ENCODE results near the gene MLIP.

The MLIP gene

DNA sequence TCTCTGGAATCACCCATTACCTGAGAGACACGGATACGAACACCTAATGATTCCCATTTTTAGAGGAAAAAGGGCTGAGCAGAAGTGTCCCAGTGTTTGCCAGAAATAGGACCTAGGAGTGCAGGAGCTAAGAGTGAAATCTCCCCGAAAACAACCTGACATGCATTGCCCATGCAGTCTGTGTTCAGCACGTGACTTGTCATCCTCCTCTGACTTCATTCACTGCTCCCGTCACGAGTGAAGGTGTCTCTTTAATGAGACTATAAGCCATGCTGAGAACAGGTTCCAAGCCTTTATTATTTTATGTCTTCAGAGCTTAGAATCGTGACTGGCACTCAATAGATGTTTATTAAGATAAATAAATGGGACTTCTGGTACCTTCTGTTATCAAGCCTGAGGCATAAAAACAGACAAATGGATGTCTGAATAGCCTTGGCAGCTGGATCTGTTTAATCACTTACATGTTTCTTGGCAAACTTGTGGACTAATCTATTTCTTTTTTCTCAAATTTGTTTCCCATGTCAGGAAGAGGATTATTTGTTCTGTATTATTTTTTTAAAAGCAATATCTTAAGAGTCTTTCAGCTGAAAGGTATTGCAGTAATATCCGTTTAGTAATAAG is 3.7 kb upstream of the MLIP start:
- no peak overlapping the region for H3K4me3 ChIP-seq (ENCODE audit: low read depth, low read length)
- DNase-seq (ENCODE audit: low read depth), result no peak

DNA sequence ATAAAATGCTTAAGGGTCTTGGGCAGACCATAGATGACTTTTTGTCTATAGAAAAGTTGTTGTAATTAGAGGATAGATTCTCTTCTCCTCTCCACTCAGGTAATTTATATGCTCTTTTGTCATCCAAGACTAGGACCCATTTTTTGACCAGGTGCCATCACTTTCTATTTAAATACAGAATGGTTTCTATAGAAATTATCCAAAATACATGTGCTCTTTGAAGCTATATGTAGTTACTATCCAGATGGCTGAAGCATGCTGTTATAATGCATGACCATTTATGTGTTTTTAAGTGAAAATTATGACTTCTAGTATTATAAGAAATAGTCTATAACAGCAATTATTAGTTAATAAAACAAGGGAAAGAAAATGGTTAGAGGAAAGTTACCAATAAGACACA is 3.0 kb upstream of the MLIP start:
- no peak overlapping the region for H3K4me3 ChIP-seq (ENCODE audit: low read depth, low read length)
- no peak for DNase-seq (ENCODE audit: low read depth)
- TF ChIP-seq MYC (IDR thresholded peaks at IDR 0.05; ENCODE audit: low read depth, low read length) (no peak), POLR2A (IDR thresholded peaks at IDR 0.05; ENCODE audit: extremely low read depth, insufficient read length) (no peak)
- TF ChIP-seq, protein P1, sequence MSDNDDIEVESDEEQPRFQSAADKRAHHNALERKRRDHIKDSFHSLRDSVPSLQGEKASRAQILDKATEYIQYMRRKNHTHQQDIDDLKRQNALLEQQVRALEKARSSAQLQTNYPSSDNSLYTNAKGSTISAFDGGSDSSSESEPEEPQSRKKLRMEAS (IDR thresholded peaks at IDR 0.05; ENCODE audit: low read depth, low read length), result no peak
- TF ChIP-seq, protein P2, sequence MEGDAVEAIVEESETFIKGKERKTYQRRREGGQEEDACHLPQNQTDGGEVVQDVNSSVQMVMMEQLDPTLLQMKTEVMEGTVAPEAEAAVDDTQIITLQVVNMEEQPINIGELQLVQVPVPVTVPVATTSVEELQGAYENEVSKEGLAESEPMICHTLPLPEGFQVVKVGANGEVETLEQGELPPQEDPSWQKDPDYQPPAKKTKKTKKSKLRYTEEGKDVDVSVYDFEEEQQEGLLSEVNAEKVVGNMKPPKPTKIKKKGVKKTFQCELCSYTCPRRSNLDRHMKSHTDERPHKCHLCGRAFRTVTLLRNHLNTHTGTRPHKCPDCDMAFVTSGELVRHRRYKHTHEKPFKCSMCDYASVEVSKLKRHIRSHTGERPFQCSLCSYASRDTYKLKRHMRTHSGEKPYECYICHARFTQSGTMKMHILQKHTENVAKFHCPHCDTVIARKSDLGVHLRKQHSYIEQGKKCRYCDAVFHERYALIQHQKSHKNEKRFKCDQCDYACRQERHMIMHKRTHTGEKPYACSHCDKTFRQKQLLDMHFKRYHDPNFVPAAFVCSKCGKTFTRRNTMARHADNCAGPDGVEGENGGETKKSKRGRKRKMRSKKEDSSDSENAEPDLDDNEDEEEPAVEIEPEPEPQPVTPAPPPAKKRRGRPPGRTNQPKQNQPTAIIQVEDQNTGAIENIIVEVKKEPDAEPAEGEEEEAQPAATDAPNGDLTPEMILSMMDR (IDR thresholded peaks at IDR 0.05; ENCODE audit: low read depth, low read length), result no peak

More for the DNA sequence above, 3.7 kb upstream of the MLIP start:
- TF ChIP-seq, protein P2 (IDR thresholded peaks at IDR 0.05; ENCODE audit: low read depth, low read length), result no peak
- TF ChIP-seq MYC (IDR thresholded peaks at IDR 0.05; ENCODE audit: low read depth, low read length) (no peak), POLR2A (IDR thresholded peaks at IDR 0.05; ENCODE audit: extremely low read depth, insufficient read length) (no peak)
- TF ChIP-seq, protein P1 (IDR thresholded peaks at IDR 0.05; ENCODE audit: low read depth, low read length), result no peak

DNA sequence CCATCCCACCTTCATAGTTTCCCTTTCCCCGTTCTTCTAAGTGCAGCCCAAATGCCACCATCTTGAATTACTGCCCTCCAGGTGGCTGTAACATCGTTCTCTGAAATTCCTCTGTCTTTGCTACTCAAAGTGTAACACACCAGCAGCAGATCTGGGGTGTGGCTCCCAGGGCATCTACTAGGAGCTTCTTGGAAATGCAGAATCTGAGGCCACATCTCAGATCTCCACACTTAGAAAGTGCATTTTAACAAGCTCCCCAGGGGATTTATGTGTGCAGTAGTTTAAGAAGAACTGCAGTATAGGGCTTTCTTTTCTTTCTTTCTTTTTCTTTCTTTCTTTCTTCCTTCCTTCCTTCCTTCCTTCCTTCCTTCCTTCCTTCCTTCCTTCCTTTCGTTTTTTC is 1.7 kb upstream of the MLIP start:
- no peak for TF ChIP-seq MYC (IDR thresholded peaks at IDR 0.05; ENCODE audit: low read depth, low read length)
- TF ChIP-seq POLR2A (IDR thresholded peaks at IDR 0.05; ENCODE audit: extremely low read depth, insufficient read length), result no peak
- TF ChIP-seq, protein P2 (IDR thresholded peaks at IDR 0.05; ENCODE audit: low read depth, low read length), result no peak
- TF ChIP-seq, protein P1 (IDR thresholded peaks at IDR 0.05; ENCODE audit: low read depth, low read length), result no peak
- H3K4me3 ChIP-seq (ENCODE audit: low read depth, low read length), result no peak overlapping the region
- DNase-seq (ENCODE audit: low read depth), result no peak

DNA sequence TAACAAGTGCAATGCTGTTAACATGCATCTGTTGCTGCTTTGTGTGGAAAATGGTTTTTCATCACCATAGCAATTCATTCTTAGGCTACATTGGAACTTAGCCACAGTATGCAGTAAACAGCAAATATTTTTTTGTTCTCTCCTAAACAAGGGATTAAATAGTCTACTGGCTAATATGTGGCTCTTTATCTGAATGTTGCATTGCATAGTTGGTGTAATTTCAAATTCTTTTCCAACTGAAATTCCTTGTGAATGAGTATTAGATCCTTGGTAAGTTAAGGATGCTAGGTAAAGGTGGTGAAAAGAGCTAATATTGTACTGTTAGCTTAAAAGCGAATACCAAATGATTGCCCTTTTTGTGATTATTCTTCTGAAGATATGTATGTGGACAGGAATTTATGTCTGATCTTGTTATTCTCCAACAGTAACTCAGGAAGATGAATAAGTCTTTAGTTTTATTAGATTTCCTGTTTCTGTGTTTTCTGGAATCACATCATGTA is 958 bp downstream of the MLIP start:
- TF ChIP-seq, protein P1 (IDR thresholded peaks at IDR 0.05; ENCODE audit: low read depth, low read length), result no peak
- TF ChIP-seq MYC (IDR thresholded peaks at IDR 0.05; ENCODE audit: low read depth, low read length), result no peak
- no peak for TF ChIP-seq POLR2A (IDR thresholded peaks at IDR 0.05; ENCODE audit: extremely low read depth, insufficient read length)
- TF ChIP-seq, protein P2 (IDR thresholded peaks at IDR 0.05; ENCODE audit: low read depth, low read length), result no peak
- H3K4me3 ChIP-seq (ENCODE audit: low read depth, low read length), result no peak overlapping the region
- DNase-seq (ENCODE audit: low read depth), result no peak

DNA sequence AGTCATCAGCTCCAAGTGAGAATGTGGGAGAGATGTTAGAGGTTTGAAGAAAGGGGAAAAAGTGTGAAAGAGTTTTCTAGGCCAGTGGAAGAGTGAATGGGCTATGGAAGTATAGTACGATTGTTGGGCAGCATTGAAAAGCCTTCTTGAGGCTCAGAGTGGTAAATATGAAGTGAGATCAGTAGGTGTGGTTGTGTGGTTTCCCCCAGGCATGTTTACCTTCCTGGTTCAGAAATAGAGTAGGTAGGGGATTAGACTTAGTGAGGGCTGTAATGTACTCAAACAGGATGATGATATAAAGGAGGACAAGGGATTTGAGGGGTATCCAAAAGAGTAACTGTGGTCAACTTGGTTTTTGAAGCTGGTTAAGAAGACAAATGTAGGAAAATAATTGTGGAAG is 3.7 kb downstream of the MLIP start:
- TF ChIP-seq, protein P1 (IDR thresholded peaks at IDR 0.05; ENCODE audit: low read depth, low read length), result no peak
- TF ChIP-seq POLR2A (IDR thresholded peaks at IDR 0.05; ENCODE audit: extremely low read depth, insufficient read length) (no peak), MYC (IDR thresholded peaks at IDR 0.05; ENCODE audit: low read depth, low read length) (no peak)
- TF ChIP-seq, protein P2 (IDR thresholded peaks at IDR 0.05; ENCODE audit: low read depth, low read length), result no peak
- no peak for DNase-seq (ENCODE audit: low read depth)
- H3K4me3 ChIP-seq (ENCODE audit: low read depth, low read length), result no peak overlapping the region
